ENCODE data around the gene PLGLB2.
"Not testable (repeated sequence)": the region's sequence is repeated elsewhere in the genome, so short reads cannot be mapped to it uniquely, and the experiment has no call there.

DNA sequence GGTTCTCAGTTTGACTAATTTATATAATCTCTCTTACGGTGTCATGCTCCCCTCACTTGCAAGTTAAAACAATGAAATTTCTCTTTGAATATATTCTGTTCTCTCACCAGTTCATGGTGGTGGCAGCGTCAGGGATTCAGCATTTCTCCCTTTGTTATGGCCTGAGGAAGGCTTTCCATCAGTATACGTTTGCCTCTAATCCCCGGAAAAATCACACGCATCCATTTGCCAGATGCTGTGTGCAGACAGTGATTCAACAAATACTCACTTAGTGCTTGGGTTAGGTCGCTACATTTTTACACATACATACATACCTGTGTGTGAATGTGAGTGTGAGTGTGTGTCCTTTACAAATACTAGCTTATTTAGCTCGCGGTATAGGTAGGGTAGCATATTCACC is 637 bp downstream of the PLGLB2 start:
- TF ChIP-seq CTCF, POLR2A (IDR thresholded peaks at IDR 0.05): not testable (repeated sequence)
